HG03460 (cell line): ENCODE data around the gene CHST11.

Experiments
- ATAC-seq: cut with Tn5 transposase; IDR thresholded peaks from one replicate; pipeline ENCODE4 v1.9.1; 2021; ENCODE audit not compliant: unreplicated experiment

The CHST11 gene

GRCh38 chr12:104502217-104502616, 45.5 kb downstream of the CHST11 start:
- ATAC-seq: no peak

- no peak for ATAC-seq
Observed at GRCh38 chr12:104502638-104503037, 45.9 kb downstream of the CHST11 start.

- ATAC-seq: no peak
Observed at GRCh38 chr12:104503191-104503590, 46.4 kb downstream of the CHST11 start.

GRCh38 chr12:104504146-104504545, 47.4 kb downstream of the CHST11 start:
- ATAC-seq: no peak

GRCh38 chr12:104505095-104505818, 48.5 kb downstream of the CHST11 start:
- peak; percentile 96 for ATAC-seq

- no peak for ATAC-seq
Observed at GRCh38 chr12:104506676-104507401, 50.1 kb downstream of the CHST11 start.

- no peak for ATAC-seq
Observed at GRCh38 chr12:104507672-104508071, 50.9 kb downstream of the CHST11 start.

- no peak for ATAC-seq
Observed at GRCh38 chr12:104508752-104509446, 52.2 kb downstream of the CHST11 start.

- no peak for ATAC-seq
Observed at GRCh38 chr12:104510145-104510872, 53.6 kb downstream of the CHST11 start.

GRCh38 chr12:104510873-104511440, 54.2 kb downstream of the CHST11 start:
- no peak for ATAC-seq

- ATAC-seq: no peak
Observed at GRCh38 chr12:104513681-104514080, 56.9 kb downstream of the CHST11 start.

- no peak for ATAC-seq
Observed at GRCh38 chr12:104514092-104514810, 57.5 kb downstream of the CHST11 start.

- ATAC-seq: no peak
Observed at GRCh38 chr12:104515899-104516298, 59.2 kb downstream of the CHST11 start.

GRCh38 chr12:104516821-104517220, 60.1 kb downstream of the CHST11 start:
- no peak for ATAC-seq

- no peak for ATAC-seq
Observed at GRCh38 chr12:104517880-104518279, 61.1 kb downstream of the CHST11 start.

GRCh38 chr12:104519190-104520019, 62.7 kb downstream of the CHST11 start:
- ATAC-seq: no peak

- ATAC-seq: peak; percentile 65
Observed at GRCh38 chr12:104520242-104520900, 63.6 kb downstream of the CHST11 start.

GRCh38 chr12:104521731-104522130, 65.0 kb downstream of the CHST11 start:
- ATAC-seq: no peak
